NCI-H187 treated with DMSO at 0.1 percent for 48 hours (cell line): ENCODE data around the gene SRSF11.
"Not testable (repeated sequence)": the region's sequence is repeated elsewhere in the genome, so short reads cannot be mapped to it uniquely, and the experiment has no call there.

Experiments used
- DNase-seq: peaks from one replicate; lab custom pipeline; 2025; lab: John Stamatoyannopoulos, UW

SRSF11 gene

GRCh38 chr1:70221238-70222121, at the start of gene SRSF11:
TSS of gene SRSF11 (plus strand) at chr1:70221380. CDS start at chr1:70221637, 257 bp downstream.
- peak; percentile 76 for DNase-seq

- DNase-seq = no peak
Measured at GRCh38 chr1:70171512-70171911, 49.7 kb upstream of the SRSF11 start.

GRCh38 chr1:70185181-70185580, 36.0 kb upstream of the SRSF11 start:
- DNase-seq = not testable (repeated sequence)

GRCh38 chr1:70188522-70188921, 32.7 kb upstream of the SRSF11 start:
- no peak for DNase-seq

- no peak for DNase-seq
Measured at GRCh38 chr1:70190180-70190579, 31.0 kb upstream of the SRSF11 start.

GRCh38 chr1:70192446-70192845, 28.7 kb upstream of the SRSF11 start:
- DNase-seq = not testable (repeated sequence)

GRCh38 chr1:70194601-70195000, 26.6 kb upstream of the SRSF11 start:
- no peak for DNase-seq

- DNase-seq = no peak
Measured at GRCh38 chr1:70195342-70195741, 25.8 kb upstream of the SRSF11 start.

- no peak for DNase-seq
Measured at GRCh38 chr1:70196333-70196732, 24.8 kb upstream of the SRSF11 start.

- DNase-seq = no peak
Measured at GRCh38 chr1:70200065-70200464, 21.1 kb upstream of the SRSF11 start.

GRCh38 chr1:70202173-70202758, 18.9 kb upstream of the SRSF11 start:
- DNase-seq = no peak

GRCh38 chr1:70204139-70204538, 17.0 kb upstream of the SRSF11 start:
- no peak for DNase-seq

GRCh38 chr1:70204600-70204999, 16.6 kb upstream of the SRSF11 start:
- DNase-seq = no peak

- DNase-seq = no peak
Measured at GRCh38 chr1:70205071-70205433, 16.1 kb upstream of the SRSF11 start.

GRCh38 chr1:70205434-70206118, 15.6 kb upstream of the SRSF11 start, which contains the start of gene LRRC40:
TSS of gene LRRC40 (minus strand) at chr1:70205579. CDS start at chr1:70205540, 39 bp downstream.
- peak; percentile 51 for DNase-seq

GRCh38 chr1:70206833-70207232, 14.3 kb upstream of the SRSF11 start:
- not testable (repeated sequence) for DNase-seq

- DNase-seq = no peak
Measured at GRCh38 chr1:70207492-70207891, 13.7 kb upstream of the SRSF11 start.

GRCh38 chr1:70208292-70208691, 12.9 kb upstream of the SRSF11 start:
- no peak for DNase-seq

- no peak for DNase-seq
Measured at GRCh38 chr1:70210820-70211219, 10.4 kb upstream of the SRSF11 start.

GRCh38 chr1:70211541-70211940, 9.6 kb upstream of the SRSF11 start:
- DNase-seq = no peak

GRCh38 chr1:70220015-70220414, 1.2 kb upstream of the SRSF11 start:
- DNase-seq = no peak

GRCh38 chr1:70220517-70221237, 503 bp upstream of the SRSF11 start:
- DNase-seq = no peak
